OCI-LY3 (cell line): ENCODE measurements around the gene HINT1.

Experiments used
- H2AFZ ChIP-seq: fragments of 200-600, 300-600 bp; shearing (Covaris generic); 2 replicates; pipeline ENCODE4 v1.6.0; 2014; ENCODE audit warnings: antibody characterized with exemption, low read depth, low read length
- H3K27ac ChIP-seq: fragments of 200-600, 300-600 bp; sonication (generic); 2 replicates; pipeline ENCODE4 v1.5.1; 2014; ENCODE audit warnings: mild to moderate bottlenecking, low read length, moderate library complexity, mixed read lengths
- H3K27me3 ChIP-seq: fragments of 200-600, 300-600 bp; sonication (generic); 2 replicates; pipeline ENCODE4 v1.6.1; 2014; ENCODE audit warnings: low read depth, low read length, mixed read lengths
- H3K36me3 ChIP-seq: fragments of 200-600, 300-600 bp; sonication (generic); replicated peaks from 2 replicates; pipeline ENCODE3; 2014; ENCODE audit warnings: low read depth, low read length, mixed read lengths
- H3K4me1 ChIP-seq: fragments of 300-600, 200-600 bp; sonication (generic); 2 replicates; pipeline ENCODE4 v1.6.1; 2014; ENCODE audit warnings: low read length, mixed read lengths
- H3K4me2 ChIP-seq: fragments of 200-600, 300-600 bp; sonication (generic); 2 replicates; pipeline ENCODE4 v1.6.1; 2014; ENCODE audit warnings: low read length, mixed read lengths
- H3K4me3 ChIP-seq: fragments of 300-600, 200-600 bp; sonication (generic); 2 replicates; pipeline ENCODE4 v1.5.1; 2014; ENCODE audit warnings: antibody characterized with exemption, mild to moderate bottlenecking, low read length, moderate library complexity
- H3K79me2 ChIP-seq: fragments of 300-600, 200-600 bp; shearing (Covaris generic); 2 replicates; pipeline ENCODE4 v1.6.1; 2014; ENCODE audit warnings: mild to moderate bottlenecking, low read length, mixed read lengths
- H3K9ac ChIP-seq: fragments of 300-600, 200-600 bp; shearing (Covaris generic); 2 replicates; pipeline ENCODE4 v1.6.0; 2014; ENCODE audit warnings: mild to moderate bottlenecking, low read length, moderate library complexity
- H3K9me3 ChIP-seq: fragments of 200-600, 300-600 bp; shearing (Covaris generic); 2 replicates; pipeline ENCODE4 v1.6.1; 2014; ENCODE audit warnings: low read length, mixed read lengths; ENCODE audit not compliant: insufficient read depth
- H4K20me1 ChIP-seq: fragments of 200-600, 300-600 bp; sonication (generic); 2 replicates; pipeline ENCODE4 v1.6.1; 2016; ENCODE audit warnings: low read length, mixed read lengths; ENCODE audit not compliant: insufficient read depth
- CTCF ChIP-seq: fragments of 200-600, 300-600 bp; sonication (generic); IDR thresholded peaks from 2 replicates; pipeline ENCODE4 v1.5.1; 2014; ENCODE audit warnings: antibody characterized with exemption, low read length, low read depth
- EZH2phosphoT487 ChIP-seq: fragments of 200-600 bp; shearing (Covaris generic); IDR thresholded peaks from 2 replicates; pipeline ENCODE4 v1.6.1; 2018; ENCODE audit warnings: antibody characterized with exemption, mixed run types, low read depth

The HINT1 gene

GRCh38 chr5:131167615-131168014 lies 2.6 kb upstream of the HINT1 start:
- no peak overlapping the region for H3K9ac ChIP-seq
- no peak overlapping the region for H3K27ac ChIP-seq
- peaks cover 46% of the 10 kb centered on the region for H3K79me2 ChIP-seq
- H3K4me1 ChIP-seq: peaks cover 15% of the 10 kb centered on the region; the same call in 1 of the 2 replicates
- no peaks in the 10 kb centered on the region for H3K36me3 ChIP-seq
- no peak overlapping the region for H3K4me3 ChIP-seq
- H2AFZ ChIP-seq: no peak overlapping the region
- H3K27me3 ChIP-seq: no peaks in the 10 kb centered on the region
- H3K4me2 ChIP-seq: no peak overlapping the region
- TF ChIP-seq CTCF (no peak), EZH2phosphoT487 (no peak)
- peaks cover 5% of the 10 kb centered on the region; the same call in 1 of the 2 replicates for H4K20me1 ChIP-seq
- H3K9me3 ChIP-seq: no peaks in the 10 kb centered on the region

GRCh38 chr5:131164191-131165118 lies 601 bp downstream of the HINT1 start:
- H3K36me3 ChIP-seq: peaks cover 17% of the 10 kb centered on the region
- H3K27ac ChIP-seq: peak overlapping the region; percentile 87
- H3K27me3 ChIP-seq: no peaks in the 10 kb centered on the region
- H4K20me1 ChIP-seq: peaks cover 5% of the 10 kb centered on the region; the same call in 1 of the 2 replicates
- H3K4me2 ChIP-seq: peak overlapping the region; percentile 84
- peak overlapping the region; percentile 99 for H3K4me3 ChIP-seq
- peaks cover 58% of the 10 kb centered on the region for H3K79me2 ChIP-seq
- TF ChIP-seq CTCF (no peak; the same call in 1 of the 2 replicates), EZH2phosphoT487 (no peak)
- no peaks in the 10 kb centered on the region for H3K9me3 ChIP-seq
- peak overlapping the region; percentile 41; the same call in 1 of the 2 replicates for H2AFZ ChIP-seq
- H3K9ac ChIP-seq: peak overlapping the region; percentile 99
- H3K4me1 ChIP-seq: peaks cover 11% of the 10 kb centered on the region; the same call in 1 of the 2 replicates

- no peak overlapping the region for H2AFZ ChIP-seq
- H3K4me1 ChIP-seq: peaks cover 11% of the 10 kb centered on the region; the same call in 1 of the 2 replicates
- H4K20me1 ChIP-seq: peaks cover 5% of the 10 kb centered on the region; the same call in 1 of the 2 replicates
- no peaks in the 10 kb centered on the region for H3K27me3 ChIP-seq
- no peaks in the 10 kb centered on the region for H3K9me3 ChIP-seq
- TF ChIP-seq CTCF (no peak), EZH2phosphoT487 (no peak)
- peak overlapping the region; percentile 99 for H3K9ac ChIP-seq
- H3K27ac ChIP-seq: peak overlapping the region; percentile 87
- H3K79me2 ChIP-seq: peaks cover 61% of the 10 kb centered on the region
- peak overlapping the region; percentile 99 for H3K4me3 ChIP-seq
- H3K36me3 ChIP-seq: peaks cover 26% of the 10 kb centered on the region
- peak overlapping the region; percentile 84 for H3K4me2 ChIP-seq
These were observed 1.6 kb downstream of the HINT1 start for GRCh38 chr5:131163276-131164119.
